HepG2 (cell line): ENCODE measurements around the gene CYP2W1. TPM values are rescaled to one million over a fixed set of nuclear protein-coding genes. Genes with fewer than 3 reads are reported as not detected.
A peak's percentile ranks its signal among the peaks of the same experiment; 100 is the strongest.

ENCODE experiments used
- ATAC-seq: fragments of 200-7000 bp; cut with Tn5 transposase; 3 replicates; pipeline ENCODE4 v1.9.1; 2020; ENCODE audit warnings: mild to moderate bottlenecking, moderate library complexity
- BruUV-seq: library from RNA; stranded (reverse); fragments of 400-500 nt; replicated peaks from 2 replicates; lab custom pipeline; 2021; lab: Mats Ljungman, UMichigan
- CTCF ChIA-PET: fragments of 300-600 bp; formaldehyde crosslinking; extraction: SDS; loops from one replicate; lab custom pipeline; 2021; ENCODE audit warnings: low total read pairs, inconsistent platforms, low intra/inter-chr PET ratio; lab: Yijun Ruan, JAX
- POLR2A ChIA-PET: fragments of 350-600 bp; sonication (Branson Sonifier 250); formaldehyde crosslinking; loops from one replicate; lab custom pipeline; 2020; ENCODE audit warnings: antibody characterized with exemption, inconsistent platforms; lab: Yijun Ruan, JAX
- DNase-seq: peaks from one replicate; pipeline ENCODE4 v3.0.0-alpha.2; 2015; ENCODE audit warnings: low spot score
- FAIRE-seq: peaks from 3 replicates; lab custom pipeline; 2011; peaks lifted over from hg19 to GRCh38; lab: Jason Lieb, UNC
- H2AFZ ChIP-seq: one replicate; pipeline ENCODE4 v1.6.1; 2011; ENCODE audit warnings: low read length, inconsistent platforms
- H3K27ac ChIP-seq: fragments of 300-600 bp; 3 replicates; pipeline ENCODE4 v1.8.0; 2011; ENCODE audit warnings: mixed run types, mild to moderate bottlenecking, mixed read lengths, low read length, inconsistent platforms; ENCODE audit not compliant: insufficient read depth; ENCODE audit errors: extremely low read length
- H3K27me3 ChIP-seq, 2 experiments: fragments of 200-600 bp in 1 of 2; 2 replicates in 1 of 2; 3 replicates in 1 of 2; pipeline versions ENCODE4 v1.6.0 to v1.8.0; 2011; ENCODE audit warnings: low read length in 2 of 2, mild to moderate bottlenecking in 2 of 2, moderate library complexity in 2 of 2, inconsistent platforms in 1 of 2; ENCODE audit not compliant: insufficient read depth in 2 of 2, control insufficient read depth in 1 of 2
- H3K36me3 ChIP-seq, 2 experiments: fragments of 200-600 bp in 1 of 2; replicated peaks in 1 of 2; 2 replicates in 1 of 2; 3 replicates in 1 of 2; pipeline versions ENCODE4 v1.5.1 to v1.8.0; 2011; ENCODE audit warnings: low read length in 2 of 2, inconsistent platforms in 1 of 2; ENCODE audit not compliant: insufficient read depth in 2 of 2, control insufficient read depth in 1 of 2
- H3K4me1 ChIP-seq: 2 replicates; pipeline ENCODE4 v1.5.1; 2012; ENCODE audit warnings: low read length, inconsistent platforms; ENCODE audit not compliant: insufficient read depth
- H3K4me2 ChIP-seq: 2 replicates; pipeline ENCODE4 v1.6.0; 2011; ENCODE audit warnings: low read depth, low read length, inconsistent platforms
- H3K4me3 ChIP-seq, 3 experiments: fragments of 200-600 bp in 1 of 3; sonication (generic), shearing (Covaris generic) in 1 of 3; replicated peaks in 1 of 3; 2 replicates each; pipeline ENCODE4 v1.5.1; 2011 to 2016; ENCODE audit warnings: low read length in 3 of 3, inconsistent platforms in 2 of 3, low read depth in 2 of 3, mild to moderate bottlenecking in 2 of 3, control low read depth in 1 of 3, mixed read lengths in 1 of 3; ENCODE audit not compliant: insufficient read depth in 1 of 3
- H3K79me2 ChIP-seq: one replicate; pipeline ENCODE4 v1.6.1; 2011; ENCODE audit warnings: low read length, inconsistent platforms; ENCODE audit not compliant: insufficient read depth
- H3K9ac ChIP-seq: 2 replicates; pipeline ENCODE4 v1.6.0; 2011; ENCODE audit warnings: mild to moderate bottlenecking, low read depth, low read length, inconsistent platforms; ENCODE audit not compliant: insufficient read depth
- H3K9me3 ChIP-seq: 2 replicates; pipeline ENCODE4 v1.5.1; 2012; ENCODE audit warnings: mild to moderate bottlenecking, low read length
- H4K20me1 ChIP-seq: 2 replicates; pipeline ENCODE4 v1.6.0; 2011; ENCODE audit warnings: inconsistent platforms, mild to moderate bottlenecking, low read length, moderate library complexity; ENCODE audit not compliant: insufficient read depth
- CSRNP1 ChIP-seq: sonication (generic); formaldehyde crosslinking; IDR thresholded peaks from 2 replicates; pipeline ENCODE4 v1.8.1; 2023; ENCODE audit warnings: mild to moderate bottlenecking, missing genetic modification reagents
- GFI1 ChIP-seq: sonication (generic); formaldehyde crosslinking; IDR thresholded peaks from 2 replicates; pipeline ENCODE4 v1.5.0; 2020; ENCODE audit warnings: missing genetic modification reagents, mild to moderate bottlenecking, borderline replicate concordance
- IKZF5 ChIP-seq: IDR thresholded peaks from 2 replicates; pipeline ENCODE4 v1.6.1; 2018; ENCODE audit warnings: missing genetic modification reagents, mild to moderate bottlenecking, missing compliant biosample characterization
- NFATC3 ChIP-seq: sonication (generic); formaldehyde crosslinking; IDR thresholded peaks from 2 replicates; pipeline ENCODE4 v1.5.1; 2020; ENCODE audit warnings: mild to moderate bottlenecking, missing genetic modification reagents
- RBFOX2 ChIP-seq: fragments of 200-400 bp; formaldehyde crosslinking; IDR thresholded peaks from 2 replicates; pipeline ENCODE4 v1.6.1; 2017; ENCODE audit warnings: low read depth, mild to moderate bottlenecking, low read length
- ZBTB4 ChIP-seq: sonication (generic); formaldehyde crosslinking; IDR thresholded peaks from 2 replicates; pipeline ENCODE4 v1.4.0; 2020; ENCODE audit warnings: missing genetic modification reagents, mild to moderate bottlenecking, borderline replicate concordance
- ZEB1 ChIP-seq: IDR thresholded peaks from 2 replicates; pipeline ENCODE4 v1.6.1; 2012; ENCODE audit warnings: mild to moderate bottlenecking, low read depth, inconsistent platforms; ENCODE audit not compliant: insufficient replicate concordance
- ZNF121 ChIP-seq: sonication (generic); formaldehyde crosslinking; IDR thresholded peaks from 2 replicates; pipeline ENCODE4 v1.5.0; 2020; ENCODE audit warnings: mild to moderate bottlenecking, missing genetic modification reagents
- ZNF263 ChIP-seq: sonication (generic); formaldehyde crosslinking; IDR thresholded peaks from 2 replicates; pipeline ENCODE4 v1.4.0; 2020; ENCODE audit warnings: missing genetic modification reagents
- WGBS: methylation state at CpG from one replicate; pipeline ENCODE4 v1.1.6; 2017; ENCODE audit warnings: low lambda C conversion rate; 5-methylcytosine and 5-hydroxymethylcytosine counted together
- in situ Hi-C: cut with HindIII; loops from 2 replicates; pipeline ENCODE4 v1.10.0; 2017; ENCODE audit warnings: low pct_unique_long_range_greater_than_20kb; ENCODE audit not compliant: extremely low pct_ligation_motif_present
- intact Hi-C: fragments of 100-400 bp; cut with micrococcal nuclease; formaldehyde crosslinking; loops from one replicate; pipeline ENCODE4 v1.10.0; 2022; ENCODE audit not compliant: unreplicated experiment
- polyA plus RNA-seq, 8 experiments: library from polyadenylated mRNA; depleted of rRNA in 3 of 8; stranded (reverse) in 7 of 8; unstranded in 1 of 8; fragments of >200 nt; fragmentation: Illumina TruSeq in 4 of 8; extraction: Trizol in 4 of 8; gene quantifications; 2 replicates each; pipeline versions ENCODE4 v1.2.1 to v1.2.3, GENCODE V29; 2011 to 2016; ENCODE audit warnings: low read depth in 4 of 8, missing spikeins in 1 of 8, mixed read lengths in 1 of 8; ENCODE audit not compliant: insufficient read depth in 1 of 8
- total RNA-seq, 5 experiments: library from RNA; depleted of rRNA; stranded (reverse); fragments of >200 nt; fragmentation: Illumina TruSeq; extraction: Trizol; gene quantifications; 2 replicates each; pipeline ENCODE4 v1.2.3, GENCODE V29; 2016; ENCODE audit warnings: low read depth in 1 of 5

CYP2W1 gene
- total and polyA plus RNA-seq, 2 of the 13 experiments (the other 11 are each of a cell fraction or from before 2014, with no cell fraction given), result 19.5 to 31.7 TPM

- Histone ChIP-seq H2AFZ (no peak overlapping the region), H3K27ac (peak overlapping the region; percentile 50)
- WGBS, result 46% methylated on average over 23 of the region's 29 CpGs
These were observed 36.6 kb upstream of the CYP2W1 start for GRCh38 chr7:946256-946996.

More at GRCh38 chr7:946256-946996, 36.6 kb upstream of the CYP2W1 start:
- FAIRE-seq (no peak), DNase-seq (no peak), ATAC-seq (peak; percentile 49)
- BruUV-seq, result no TSS peak
- Histone ChIP-seq H3K27me3 (no peaks in the 10 kb centered on the region), H3K79me2 (no peaks in the 10 kb centered on the region), H3K9ac (0 out of 2 replicates have a peak overlapping the region, but pooled peaks have one; percentile 36), H3K4me1 (peaks cover 31% of the 10 kb centered on the region), H3K4me3 (peak overlapping the region; percentile 21 to 64 (median 35); a peak in 5 of 6 replicates), H4K20me1 (no peaks in the 10 kb centered on the region), H3K36me3 (no peaks in the 10 kb centered on the region; a peak in 1 of 5 replicates), H3K9me3 (no peaks in the 10 kb centered on the region)
- ChIA-PET POLR2A (interaction anchor here (0.8 to 0.9 kb wide), 2 partner anchors 11 to 20 kb away, joined by 3 to 4 read pairs; no protein-coding TSS in a partner anchor), CTCF (no interaction called here)
- intact Hi-C loops (no loop called here), in situ Hi-C loops (no loop called here)
- TF ChIP-seq ZNF263 (0 out of 2 replicates have a peak, but pooled peaks have one; percentile 15), RBFOX2 (0 out of 2 replicates have a peak, but pooled peaks have one; percentile 43), ZEB1 (peak; percentile 26), ZNF121 (peak; percentile 68), ZBTB4 (peak; percentile 6; the same call in 1 of the 2 replicates), CSRNP1 (CRISPR knock-in tag) (no peak), NFATC3 (CRISPR knock-in tag) (no peak), GFI1 (CRISPR knock-in tag) (0 out of 2 replicates have a peak, but pooled peaks have one; percentile 37), IKZF5 (no peak)
- TF ChIP-seq, all 625 proteins: peak for 6
- H3K4me2 ChIP-seq, result peak overlapping the region; percentile 76
